ENCODE results near the gene PCDHA3.
A peak's percentile ranks its signal among the peaks of the same experiment; 100 is the strongest.
"Not testable (repeated sequence)": the region's sequence is repeated elsewhere in the genome, so short reads cannot be mapped to it uniquely, and the experiment has no call there.

PCDHA3 gene

DNA sequence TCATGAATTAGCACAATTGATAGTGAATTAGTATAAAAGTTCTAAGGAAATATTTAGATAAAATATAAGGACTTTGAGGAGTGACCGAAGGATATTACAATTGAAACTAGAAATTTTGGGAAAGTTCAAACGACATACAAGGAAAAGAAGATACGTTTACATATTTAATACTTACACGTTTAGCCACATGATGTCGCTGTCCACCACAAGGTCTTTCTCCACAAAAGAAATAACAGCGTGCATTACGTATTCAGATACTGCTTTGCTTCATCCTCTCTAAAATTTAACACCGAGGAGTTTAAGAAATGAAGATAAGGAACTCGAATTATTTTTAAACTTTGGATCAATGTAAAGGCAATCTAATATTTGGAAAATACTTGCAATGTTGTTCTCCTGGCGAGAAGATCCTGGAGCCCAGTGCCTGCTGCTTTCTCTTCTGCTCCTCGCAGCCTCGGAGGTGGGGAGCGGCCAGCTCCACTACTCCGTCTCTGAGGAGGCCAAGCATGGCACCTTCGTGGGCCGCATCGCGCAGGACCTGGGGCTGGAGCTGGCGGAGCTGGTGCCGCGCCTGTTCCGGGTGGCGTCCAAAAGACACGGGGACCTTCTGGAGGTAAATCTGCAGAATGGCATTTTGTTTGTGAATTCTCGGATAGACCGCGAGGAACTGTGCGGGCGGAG lies at the start of gene PCDHA3:
Gene PCDHA3, plus strand, starts transcription at position 242 of the 678 bp plus-strand sequence.
- no peak within 1 kb of the TSS for H3K4me3 ChIP-seq (replicated peaks in 1 of 2; ENCODE audit: low read depth in 2 of 2, low read length in 2 of 2)
- TF ChIP-seq, protein P1, sequence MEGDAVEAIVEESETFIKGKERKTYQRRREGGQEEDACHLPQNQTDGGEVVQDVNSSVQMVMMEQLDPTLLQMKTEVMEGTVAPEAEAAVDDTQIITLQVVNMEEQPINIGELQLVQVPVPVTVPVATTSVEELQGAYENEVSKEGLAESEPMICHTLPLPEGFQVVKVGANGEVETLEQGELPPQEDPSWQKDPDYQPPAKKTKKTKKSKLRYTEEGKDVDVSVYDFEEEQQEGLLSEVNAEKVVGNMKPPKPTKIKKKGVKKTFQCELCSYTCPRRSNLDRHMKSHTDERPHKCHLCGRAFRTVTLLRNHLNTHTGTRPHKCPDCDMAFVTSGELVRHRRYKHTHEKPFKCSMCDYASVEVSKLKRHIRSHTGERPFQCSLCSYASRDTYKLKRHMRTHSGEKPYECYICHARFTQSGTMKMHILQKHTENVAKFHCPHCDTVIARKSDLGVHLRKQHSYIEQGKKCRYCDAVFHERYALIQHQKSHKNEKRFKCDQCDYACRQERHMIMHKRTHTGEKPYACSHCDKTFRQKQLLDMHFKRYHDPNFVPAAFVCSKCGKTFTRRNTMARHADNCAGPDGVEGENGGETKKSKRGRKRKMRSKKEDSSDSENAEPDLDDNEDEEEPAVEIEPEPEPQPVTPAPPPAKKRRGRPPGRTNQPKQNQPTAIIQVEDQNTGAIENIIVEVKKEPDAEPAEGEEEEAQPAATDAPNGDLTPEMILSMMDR (IDR thresholded peaks at IDR 0.05; ENCODE audit: low read depth, low read length): peak; percentile 13
- peak; percentile 14 to 39 for DNase-seq (ENCODE audit: low read depth in 2 of 2)

DNA sequence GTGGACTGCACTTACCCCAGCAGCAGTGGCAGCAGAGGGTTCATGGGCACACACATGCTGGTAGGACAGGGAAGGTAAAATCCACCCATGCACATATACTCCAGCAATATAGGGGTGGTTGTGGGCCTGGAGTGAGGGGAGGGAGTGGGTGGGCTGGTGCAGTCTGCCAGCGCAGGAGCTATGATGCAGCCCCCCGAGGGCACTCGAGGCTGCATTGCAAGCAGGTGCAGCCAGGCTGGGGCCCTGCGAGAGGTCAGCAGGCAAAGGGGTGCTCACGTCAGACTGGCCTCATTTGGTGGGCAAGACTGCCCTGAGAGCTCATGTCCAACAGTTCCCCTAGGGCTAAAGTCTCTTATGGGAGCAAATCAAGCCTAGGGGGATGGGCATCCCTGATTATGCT lies 47.3 kb upstream of the PCDHA3 start:
- no peak overlapping the region for H3K4me3 ChIP-seq (replicated peaks in 1 of 2; ENCODE audit: low read depth in 2 of 2, low read length in 2 of 2)
- TF ChIP-seq, protein P1 (IDR thresholded peaks at IDR 0.05; ENCODE audit: low read depth, low read length): no peak
- DNase-seq (ENCODE audit: low read depth in 2 of 2): no peak

DNA sequence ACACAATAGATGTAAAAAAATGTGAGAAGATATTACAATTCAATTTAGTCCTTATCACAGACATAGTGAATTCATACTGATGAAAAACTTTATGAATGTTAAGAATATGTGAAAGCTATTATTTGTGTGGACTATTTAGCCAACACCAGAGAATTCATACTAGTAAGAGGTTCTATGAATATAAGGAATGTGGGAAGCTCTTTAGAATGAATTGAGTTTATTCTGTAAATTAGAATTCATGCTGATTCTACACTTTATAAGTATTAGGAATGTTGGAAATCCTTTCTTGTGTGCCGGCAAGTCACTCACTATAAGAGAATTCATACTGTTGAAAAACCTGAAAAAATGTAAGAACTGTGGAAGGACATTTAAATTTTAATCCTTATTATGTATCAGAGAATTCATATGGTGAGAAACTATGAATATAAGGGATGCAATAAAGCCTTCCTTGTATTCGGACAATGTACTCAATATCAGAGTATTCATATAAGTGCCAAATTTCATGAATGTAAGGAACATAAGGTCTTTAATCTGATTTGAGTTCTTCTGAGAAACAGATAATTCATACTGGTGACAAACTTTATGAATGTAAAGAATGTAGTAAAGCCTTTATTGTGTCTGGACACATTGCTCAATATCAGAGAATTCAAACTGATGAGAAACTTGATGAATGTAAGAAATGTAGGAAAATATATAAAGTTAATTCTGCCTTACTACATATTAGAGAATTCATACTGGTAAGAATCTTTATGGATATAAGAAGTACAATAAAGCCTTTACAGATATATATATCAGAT lies 36.5 kb upstream of the PCDHA3 start:
- TF ChIP-seq, protein P1 (IDR thresholded peaks at IDR 0.05; ENCODE audit: low read depth, low read length): no peak
- DNase-seq (ENCODE audit: low read depth in 2 of 2): peak in 1 of 2 donors; percentile 13
- H3K4me3 ChIP-seq (replicated peaks in 1 of 2; ENCODE audit: low read depth in 2 of 2, low read length in 2 of 2): no peak overlapping the region

DNA sequence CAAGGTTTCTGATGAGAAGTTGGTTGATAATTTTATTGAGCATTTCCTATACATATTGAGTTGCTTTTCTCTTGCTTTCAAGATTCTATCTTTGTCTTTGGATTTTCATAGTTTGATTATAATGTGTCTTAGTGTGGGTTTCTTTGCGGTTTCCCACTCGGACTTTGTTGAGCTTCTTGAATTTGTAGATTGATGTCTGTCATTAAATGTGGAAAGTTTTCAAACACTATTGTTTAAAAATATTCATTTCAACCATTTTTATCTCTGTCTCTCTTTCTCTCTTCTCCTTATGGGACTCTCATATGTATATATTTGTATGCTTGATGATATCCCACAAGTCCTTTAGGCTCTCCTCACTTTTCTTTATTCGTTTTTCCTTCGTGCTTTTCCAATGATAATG lies 33.4 kb upstream of the PCDHA3 start:
- DNase-seq (ENCODE audit: low read depth in 2 of 2): no peak
- no peak overlapping the region for H3K4me3 ChIP-seq (replicated peaks in 1 of 2; ENCODE audit: low read depth in 2 of 2, low read length in 2 of 2)
- TF ChIP-seq, protein P1 (IDR thresholded peaks at IDR 0.05; ENCODE audit: low read depth, low read length): no peak

DNA sequence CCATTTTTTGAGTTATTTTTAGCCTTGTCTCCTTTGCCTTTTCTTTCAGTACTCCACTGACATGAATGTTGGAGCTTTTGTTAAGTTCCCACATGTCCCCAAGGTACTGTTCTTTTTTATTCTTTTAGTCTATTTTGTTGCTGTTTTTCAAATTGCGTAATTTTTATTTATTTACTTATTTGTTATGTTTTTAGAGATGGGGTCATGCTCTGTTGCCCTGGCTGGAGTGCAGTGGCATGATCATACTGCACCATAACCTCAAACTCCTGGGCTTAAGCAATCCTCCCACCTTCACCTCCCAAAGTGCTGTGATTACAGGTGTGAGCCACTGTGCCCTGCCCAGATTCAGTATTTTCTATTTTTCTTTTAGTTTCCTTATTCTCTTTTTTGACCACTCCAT lies 20.3 kb upstream of the PCDHA3 start:
- TF ChIP-seq, protein P1 (IDR thresholded peaks at IDR 0.05; ENCODE audit: low read depth, low read length): no peak
- DNase-seq (ENCODE audit: low read depth in 2 of 2): no peak
- no peak overlapping the region for H3K4me3 ChIP-seq (replicated peaks in 1 of 2; ENCODE audit: low read depth in 2 of 2, low read length in 2 of 2)

DNA sequence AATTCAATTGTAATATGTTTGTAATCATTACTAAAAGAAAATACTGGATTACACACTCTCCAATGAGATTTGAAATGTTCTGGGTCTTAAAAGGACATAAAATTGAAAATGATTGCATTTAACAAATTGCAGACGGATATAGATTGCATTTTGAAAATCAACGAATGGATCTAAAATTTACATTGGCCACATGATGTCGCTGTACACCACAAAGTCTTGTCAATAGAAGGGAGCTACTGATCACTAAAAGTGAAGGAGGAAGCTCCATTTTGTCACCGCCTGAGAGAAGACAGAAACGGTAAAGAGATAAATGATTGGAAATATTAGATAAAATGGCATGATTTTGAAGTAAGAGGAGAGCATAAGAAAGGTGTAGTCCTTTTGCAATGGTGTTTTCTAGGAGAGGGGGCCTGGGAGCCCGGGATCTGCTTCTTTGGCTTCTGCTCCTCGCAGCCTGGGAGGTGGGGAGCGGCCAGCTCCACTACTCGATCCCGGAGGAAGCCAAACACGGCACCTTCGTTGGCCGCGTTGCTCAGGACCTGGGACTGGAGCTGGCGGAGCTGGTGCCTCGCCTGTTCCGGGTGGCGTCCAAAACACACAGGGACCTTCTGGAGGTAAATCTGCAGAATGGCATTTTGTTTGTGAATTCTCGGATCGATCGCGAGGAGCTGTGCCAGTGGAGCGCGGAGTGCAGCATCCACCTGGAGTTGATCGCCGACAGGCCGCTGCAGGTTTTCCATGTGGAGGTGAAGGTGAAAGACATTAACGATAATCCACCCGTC lies 14.8 kb upstream of the PCDHA3 start, which contains the start of gene PCDHA1:
Gene PCDHA1, plus strand, starts transcription at position 236 of the 782 bp plus-strand sequence.
- no peak for DNase-seq (ENCODE audit: low read depth in 2 of 2)
- no peak within 1 kb of the TSS for H3K4me3 ChIP-seq (replicated peaks in 1 of 2; ENCODE audit: low read depth in 2 of 2, low read length in 2 of 2)
- TF ChIP-seq, protein P1 (IDR thresholded peaks at IDR 0.05; ENCODE audit: low read depth, low read length): no peak

DNA sequence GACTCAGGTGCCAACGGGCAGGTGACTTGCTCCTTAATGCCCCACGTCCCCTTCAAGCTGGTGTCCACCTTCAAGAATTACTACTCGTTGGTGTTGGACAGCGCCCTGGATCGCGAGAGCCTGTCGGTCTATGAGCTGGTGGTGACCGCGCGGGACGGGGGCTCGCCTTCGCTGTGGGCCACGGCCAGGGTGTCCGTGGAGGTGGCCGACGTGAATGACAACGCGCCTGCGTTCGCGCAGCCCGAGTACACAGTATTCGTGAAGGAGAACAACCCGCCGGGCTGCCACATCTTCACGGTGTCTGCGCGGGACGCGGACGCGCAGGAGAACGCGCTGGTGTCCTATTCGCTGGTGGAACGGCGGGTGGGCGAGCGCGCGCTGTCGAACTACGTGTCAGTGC lies 13.4 kb upstream of the PCDHA3 start:
- H3K4me3 ChIP-seq (replicated peaks in 1 of 2; ENCODE audit: low read depth in 2 of 2, low read length in 2 of 2); DNase-seq (ENCODE audit: low read depth in 2 of 2): not testable (repeated sequence)

DNA sequence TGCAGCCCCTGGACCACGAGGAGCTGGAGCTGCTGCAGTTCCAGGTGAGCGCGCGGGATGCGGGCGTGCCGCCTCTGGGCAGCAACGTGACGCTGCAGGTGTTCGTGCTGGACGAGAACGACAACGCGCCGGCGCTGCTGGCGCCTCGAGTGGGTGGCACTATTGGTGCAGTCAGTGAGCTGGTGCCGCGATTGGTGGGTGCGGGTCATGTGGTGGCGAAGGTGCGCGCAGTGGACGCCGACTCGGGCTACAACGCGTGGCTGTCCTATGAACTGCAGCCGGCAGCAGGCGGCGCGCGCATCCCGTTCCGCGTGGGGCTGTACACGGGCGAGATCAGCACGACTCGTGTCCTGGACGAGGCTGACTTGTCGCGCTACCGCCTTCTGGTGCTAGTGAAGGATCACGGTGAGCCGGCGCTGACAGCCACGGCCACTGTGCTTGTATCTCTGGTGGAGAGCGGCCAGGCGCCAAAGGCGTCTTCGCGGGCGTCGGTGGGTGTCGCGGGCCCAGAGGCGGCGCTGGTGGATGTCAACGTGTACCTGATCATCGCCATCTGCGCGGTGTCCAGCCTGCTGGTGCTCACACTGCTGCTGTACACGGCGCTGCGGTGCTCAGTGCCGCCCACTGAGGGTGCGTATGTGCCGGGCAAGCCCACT lies 12.9 kb upstream of the PCDHA3 start:
- H3K4me3 ChIP-seq (replicated peaks in 1 of 2; ENCODE audit: low read depth in 2 of 2, low read length in 2 of 2); DNase-seq (ENCODE audit: low read depth in 2 of 2): not testable (repeated sequence)

Measured in cardiac fibroblast (primary cell).